Nephron progenitor cell (in vitro differentiated cells): ENCODE results near the gene GPR176.

Experiments
- DNase-seq: peaks from one replicate; pipeline ENCODE4 v3.0.0; 2021
- H3K27ac Mint-ChIP-seq: 2 replicates; pipeline ENCODE4 v1.8.0; 2021; ENCODE audit warnings: mild to moderate bottlenecking, moderate library complexity, mixed read lengths
- H3K27me3 Mint-ChIP-seq: 2 replicates; pipeline ENCODE4 v1.8.0; 2021; ENCODE audit warnings: mild to moderate bottlenecking, low read depth, mixed read lengths; ENCODE audit not compliant: poor library complexity
- H3K36me3 Mint-ChIP-seq: 2 replicates; pipeline ENCODE4 v1.8.0; 2021; ENCODE audit warnings: low read depth, mixed read lengths
- H3K4me1 Mint-ChIP-seq: 2 replicates; pipeline ENCODE4 v1.8.0; 2021; ENCODE audit warnings: mixed read lengths
- H3K4me3 Mint-ChIP-seq: 2 replicates; pipeline ENCODE4 v1.8.0; 2021; ENCODE audit warnings: mild to moderate bottlenecking, moderate library complexity, mixed read lengths
- H3K9me3 Mint-ChIP-seq: 2 replicates; pipeline ENCODE4 v1.8.0; 2021; ENCODE audit warnings: mild to moderate bottlenecking, moderate library complexity, mixed read lengths
- TF ChIP-seq, protein P1 (sequence below): fragments of 200-600 bp; sonication (generic); IDR thresholded peaks from 2 replicates; pipeline ENCODE4 v1.5.0; 2021; ENCODE audit warnings: antibody characterized with exemption

The GPR176 gene

GRCh38 chr15:39961051-39961450 lies 41.0 kb upstream of the GPR176 start:
- H3K9me3 Mint-ChIP-seq: no peaks in the 10 kb centered on the region
- TF ChIP-seq, protein P1, sequence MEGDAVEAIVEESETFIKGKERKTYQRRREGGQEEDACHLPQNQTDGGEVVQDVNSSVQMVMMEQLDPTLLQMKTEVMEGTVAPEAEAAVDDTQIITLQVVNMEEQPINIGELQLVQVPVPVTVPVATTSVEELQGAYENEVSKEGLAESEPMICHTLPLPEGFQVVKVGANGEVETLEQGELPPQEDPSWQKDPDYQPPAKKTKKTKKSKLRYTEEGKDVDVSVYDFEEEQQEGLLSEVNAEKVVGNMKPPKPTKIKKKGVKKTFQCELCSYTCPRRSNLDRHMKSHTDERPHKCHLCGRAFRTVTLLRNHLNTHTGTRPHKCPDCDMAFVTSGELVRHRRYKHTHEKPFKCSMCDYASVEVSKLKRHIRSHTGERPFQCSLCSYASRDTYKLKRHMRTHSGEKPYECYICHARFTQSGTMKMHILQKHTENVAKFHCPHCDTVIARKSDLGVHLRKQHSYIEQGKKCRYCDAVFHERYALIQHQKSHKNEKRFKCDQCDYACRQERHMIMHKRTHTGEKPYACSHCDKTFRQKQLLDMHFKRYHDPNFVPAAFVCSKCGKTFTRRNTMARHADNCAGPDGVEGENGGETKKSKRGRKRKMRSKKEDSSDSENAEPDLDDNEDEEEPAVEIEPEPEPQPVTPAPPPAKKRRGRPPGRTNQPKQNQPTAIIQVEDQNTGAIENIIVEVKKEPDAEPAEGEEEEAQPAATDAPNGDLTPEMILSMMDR: no peak
- H3K27me3 Mint-ChIP-seq: no peaks in the 10 kb centered on the region
- no peak overlapping the region for H3K27ac Mint-ChIP-seq
- H3K4me3 Mint-ChIP-seq: no peak overlapping the region
- no peak for DNase-seq
- H3K36me3 Mint-ChIP-seq: peaks cover 19% of the 10 kb centered on the region
- H3K4me1 Mint-ChIP-seq: no peaks in the 10 kb centered on the region

DNA sequence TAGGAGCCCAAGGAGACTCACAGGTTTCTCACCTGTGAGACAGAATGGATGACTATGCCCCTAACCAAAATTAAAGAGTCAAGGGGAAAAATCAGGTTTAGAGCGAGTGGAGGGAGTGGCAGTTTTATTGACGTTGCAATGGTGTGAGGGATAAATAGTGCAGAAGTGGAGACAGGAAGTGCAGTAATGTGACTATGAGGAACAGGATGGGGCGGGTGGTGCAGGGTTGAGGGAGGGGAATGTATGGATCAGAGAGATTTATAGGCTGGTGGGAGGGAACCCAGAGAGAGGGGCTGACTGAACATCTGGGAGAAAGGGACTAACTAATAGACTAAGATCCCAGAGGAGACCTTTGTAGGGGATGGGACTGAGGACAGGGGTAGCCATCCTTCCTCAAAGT lies 40.3 kb upstream of the GPR176 start:
- Mint-ChIP-seq H3K27ac (no peak overlapping the region), H3K9me3 (no peaks in the 10 kb centered on the region), H3K4me3 (no peak overlapping the region), H3K4me1 (no peaks in the 10 kb centered on the region), H3K36me3 (peaks cover 16% of the 10 kb centered on the region), H3K27me3 (no peaks in the 10 kb centered on the region)
- DNase-seq: no peak
- TF ChIP-seq, protein P1: no peak

GRCh38 chr15:39959411-39959810 lies 39.3 kb upstream of the GPR176 start:
- Mint-ChIP-seq H3K27me3 (no peaks in the 10 kb centered on the region), H3K36me3 (peaks cover 22% of the 10 kb centered on the region), H3K4me1 (peaks cover 6% of the 10 kb centered on the region), H3K27ac (no peak overlapping the region), H3K4me3 (no peak overlapping the region), H3K9me3 (no peaks in the 10 kb centered on the region)
- TF ChIP-seq, protein P1: no peak
- DNase-seq: no peak

DNA sequence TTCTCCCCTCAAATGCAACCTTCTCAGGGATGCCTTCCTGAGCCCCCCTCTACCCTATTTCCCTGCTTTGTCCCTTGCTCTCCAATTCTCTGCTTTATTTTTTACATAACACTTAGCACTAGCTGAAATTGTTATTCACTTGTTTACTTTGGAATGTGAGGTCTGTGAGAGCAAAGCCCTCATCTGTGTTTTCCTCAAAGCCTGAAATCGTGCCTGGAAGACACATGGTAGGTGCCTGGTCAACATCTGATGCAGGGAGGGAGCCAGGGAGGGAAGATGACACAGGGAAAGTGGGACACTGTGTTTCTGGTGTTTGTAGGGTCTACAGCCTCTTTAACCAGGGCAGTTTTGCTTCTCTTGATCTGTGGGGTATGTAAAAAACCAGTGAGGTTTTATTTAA lies 37.4 kb upstream of the GPR176 start:
- DNase-seq: no peak
- no peak overlapping the region for H3K4me3 Mint-ChIP-seq
- no peaks in the 10 kb centered on the region for H3K9me3 Mint-ChIP-seq
- peaks cover 6% of the 10 kb centered on the region for H3K4me1 Mint-ChIP-seq
- no peak overlapping the region for H3K27ac Mint-ChIP-seq
- H3K36me3 Mint-ChIP-seq: peaks cover 31% of the 10 kb centered on the region
- no peaks in the 10 kb centered on the region for H3K27me3 Mint-ChIP-seq
- TF ChIP-seq, protein P1: no peak

GRCh38 chr15:39953521-39953920 lies 33.5 kb upstream of the GPR176 start:
- DNase-seq: no peak
- H3K4me1 Mint-ChIP-seq: peaks cover 6% of the 10 kb centered on the region
- no peaks in the 10 kb centered on the region for H3K27me3 Mint-ChIP-seq
- H3K27ac Mint-ChIP-seq: no peak overlapping the region
- H3K9me3 Mint-ChIP-seq: no peaks in the 10 kb centered on the region
- no peak overlapping the region for H3K4me3 Mint-ChIP-seq
- TF ChIP-seq, protein P1: no peak
- H3K36me3 Mint-ChIP-seq: peaks cover 47% of the 10 kb centered on the region

- Mint-ChIP-seq H3K27me3 (no peaks in the 10 kb centered on the region), H3K4me1 (peaks cover 10% of the 10 kb centered on the region), H3K27ac (no peak overlapping the region), H3K36me3 (peaks cover 50% of the 10 kb centered on the region), H3K9me3 (no peaks in the 10 kb centered on the region), H3K4me3 (no peak overlapping the region)
- TF ChIP-seq, protein P1: no peak
- no peak for DNase-seq
Observed at GRCh38 chr15:39951561-39951960, 31.5 kb upstream of the GPR176 start.
